HEK293 (cell line): Measurements from ENCODE around the gene OST4.

Source experiments
- ZBTB21 ChIP-seq: fragments of 450-650 bp; formaldehyde crosslinking; IDR thresholded peaks from 2 replicates; pipeline ENCODE4 v1.5.1; 2017; ENCODE audit warnings: missing biosample characterization, missing genetic modification characterization
- ZNF214 ChIP-seq: fragments of 450-650 bp; formaldehyde crosslinking; IDR thresholded peaks from 2 replicates; pipeline ENCODE4 v1.5.1; 2017; ENCODE audit warnings: missing biosample characterization, mild to moderate bottlenecking, missing genetic modification characterization, borderline replicate concordance
- ZNF302 ChIP-seq: fragments of 450-650 bp; formaldehyde crosslinking; IDR thresholded peaks from 2 replicates; pipeline ENCODE4 v1.5.1; 2016; ENCODE audit warnings: missing biosample characterization, missing genetic modification characterization, low read depth
- ZNF610 ChIP-seq: fragments of 450-650 bp; formaldehyde crosslinking; IDR thresholded peaks from 2 replicates; pipeline ENCODE4 v1.5.1; 2016; ENCODE audit warnings: missing biosample characterization, missing genetic modification characterization, borderline replicate concordance
- ZSCAN30 ChIP-seq: fragments of 450-650 bp; IDR thresholded peaks from 2 replicates; pipeline ENCODE4 v1.5.1; 2018; ENCODE audit warnings: missing biosample characterization, mild to moderate bottlenecking, missing genetic modification characterization, moderate library complexity
- TF ChIP-seq, protein P1 (sequence below): fragments of 450-650 bp; formaldehyde crosslinking; IDR thresholded peaks from 2 replicates; pipeline ENCODE4 v1.5.1; 2016; ENCODE audit warnings: missing biosample characterization, missing genetic modification characterization

- TF ChIP-seq, protein P1, sequence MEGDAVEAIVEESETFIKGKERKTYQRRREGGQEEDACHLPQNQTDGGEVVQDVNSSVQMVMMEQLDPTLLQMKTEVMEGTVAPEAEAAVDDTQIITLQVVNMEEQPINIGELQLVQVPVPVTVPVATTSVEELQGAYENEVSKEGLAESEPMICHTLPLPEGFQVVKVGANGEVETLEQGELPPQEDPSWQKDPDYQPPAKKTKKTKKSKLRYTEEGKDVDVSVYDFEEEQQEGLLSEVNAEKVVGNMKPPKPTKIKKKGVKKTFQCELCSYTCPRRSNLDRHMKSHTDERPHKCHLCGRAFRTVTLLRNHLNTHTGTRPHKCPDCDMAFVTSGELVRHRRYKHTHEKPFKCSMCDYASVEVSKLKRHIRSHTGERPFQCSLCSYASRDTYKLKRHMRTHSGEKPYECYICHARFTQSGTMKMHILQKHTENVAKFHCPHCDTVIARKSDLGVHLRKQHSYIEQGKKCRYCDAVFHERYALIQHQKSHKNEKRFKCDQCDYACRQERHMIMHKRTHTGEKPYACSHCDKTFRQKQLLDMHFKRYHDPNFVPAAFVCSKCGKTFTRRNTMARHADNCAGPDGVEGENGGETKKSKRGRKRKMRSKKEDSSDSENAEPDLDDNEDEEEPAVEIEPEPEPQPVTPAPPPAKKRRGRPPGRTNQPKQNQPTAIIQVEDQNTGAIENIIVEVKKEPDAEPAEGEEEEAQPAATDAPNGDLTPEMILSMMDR (tag by site-specific recombination): no peak
- TF ChIP-seq ZSCAN30 (tag by site-specific recombination): no peak
- TF ChIP-seq ZNF610 (tag by site-specific recombination): no peak
- TF ChIP-seq ZNF302: no peak
- no peak for TF ChIP-seq ZBTB21 (tag by site-specific recombination)
- no peak for TF ChIP-seq ZNF214 (tag by site-specific recombination)
Observed at GRCh38 chr2:27088634-27089033, 17.2 kb upstream of the OST4 start.
